Ascending aorta (tissue), 2 donors: ENCODE data around the gene ADGRA1. TPM values are rescaled to one million over a fixed set of nuclear protein-coding genes. Genes with fewer than 3 reads are reported as not detected.

Experiments
- DNase-seq, 2 donors: peaks; one replicate each; pipeline ENCODE4 v3.0.0-alpha.2; 2019; ENCODE audit warnings: low spot score in 2 of 2
- H3K27ac ChIP-seq, 2 donors: fragments of 200-600 bp; sonication (generic); one replicate each; pipeline ENCODE4 v1.5.1; 2016 to 2017; ENCODE audit warnings: mild to moderate bottlenecking in 1 of 2
- H3K27me3 ChIP-seq: fragments of 200-600 bp; sonication (generic); one replicate; pipeline ENCODE4 v1.5.1; 2017
- H3K36me3 ChIP-seq, 2 donors: fragments of 200-600 bp; sonication (generic); one replicate each; pipeline ENCODE4 v1.5.1; 2016
- H3K4me1 ChIP-seq, 2 donors: fragments of 200-600 bp; sonication (generic); one replicate each; pipeline ENCODE4 v1.5.1; 2016 to 2017; ENCODE audit warnings: mild to moderate bottlenecking in 1 of 2
- H3K4me3 ChIP-seq, 2 donors: fragments of 200-600 bp; sonication (generic); one replicate each; pipeline ENCODE4 v1.5.1; 2016 to 2017; ENCODE audit warnings: mild to moderate bottlenecking in 1 of 2
- H3K9me3 ChIP-seq, 2 donors: fragments of 200-600 bp; sonication (generic); one replicate each; pipeline ENCODE4 v1.5.1; 2016
- CTCF ChIP-seq, 3 experiments: fragments of 200-600 bp in 2 of 3; fragments of 450-650 bp in 1 of 3; sonication (generic) in 2 of 3; IDR thresholded peaks; one replicate each; pipeline ENCODE4 v1.5.1; 2016 to 2019; ENCODE audit warnings: antibody characterized with exemption in 3 of 3, mild to moderate bottlenecking in 1 of 3, moderate library complexity in 1 of 3
- intact Hi-C: fragments of 100-400 bp; cut with DNase I; formaldehyde crosslinking; loops from one replicate; pipeline ENCODE4 v1.15.1; 2023
- total RNA-seq: library from RNA; depleted of rRNA; stranded (reverse); fragments of >200 nt; gene quantifications from one replicate; pipeline ENCODE4 v1.1.0, GENCODE V29; 2016

Gene ADGRA1
- total RNA-seq, 1 donor from 2014 or later = not detected

DNA sequence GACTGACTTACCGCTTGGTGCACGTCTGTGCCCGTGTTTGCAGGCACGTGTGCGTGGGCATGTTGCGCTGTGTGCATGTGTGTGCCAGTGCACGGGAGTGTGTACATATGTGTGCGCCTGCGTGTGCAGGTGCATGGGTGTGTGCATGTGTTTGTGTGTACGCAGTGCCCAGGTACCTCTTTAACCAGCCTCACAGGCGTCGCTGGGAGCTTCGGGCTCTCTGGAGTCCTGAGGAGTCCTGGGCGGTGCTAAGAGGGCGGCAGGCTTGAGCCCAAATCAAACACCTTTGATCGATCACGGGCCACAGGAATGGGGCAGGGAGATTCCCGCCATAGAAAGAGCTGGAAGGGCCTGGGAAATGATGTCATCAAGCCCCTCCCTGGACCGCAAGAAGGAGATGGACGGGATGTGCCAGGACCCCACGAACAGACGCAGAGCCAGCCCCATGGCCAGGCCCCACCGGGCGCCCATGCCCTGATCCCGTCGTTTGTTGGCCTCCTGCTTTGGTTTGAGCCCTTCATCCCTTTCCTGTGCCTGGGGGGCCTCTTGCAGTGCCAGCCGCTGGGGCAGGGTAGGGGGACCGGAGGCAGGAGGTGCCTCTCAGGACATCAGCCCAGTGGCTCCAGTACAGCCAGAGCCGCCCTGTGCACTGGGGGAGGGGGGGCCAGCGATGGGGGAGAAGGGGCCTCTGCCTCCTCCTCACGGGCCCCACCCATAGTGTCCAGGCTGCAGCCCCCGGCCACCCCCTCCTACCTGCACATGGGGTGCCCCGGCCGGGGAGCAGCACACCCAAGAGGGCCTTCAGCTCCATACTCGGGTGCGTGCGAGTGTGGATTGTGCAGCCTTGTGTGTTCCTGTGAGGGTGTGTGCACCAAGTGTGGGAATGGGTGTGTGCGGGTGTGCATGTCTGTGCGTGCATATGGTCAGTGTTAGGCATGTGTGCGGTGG is 78.1 kb downstream of the ADGRA1 start:
- intact Hi-C loops = no loop called here
- no peak for DNase-seq
- H3K4me3 ChIP-seq = no peak overlapping the region
- no peak overlapping the region for H3K27ac ChIP-seq
- TF ChIP-seq CTCF (IDR thresholded peaks at IDR 0.05) = no peak
- H3K4me1 ChIP-seq = peaks cover under 1 to 4% of the 10 kb centered on the region in 2 donors
- no peaks in the 10 kb centered on the region for H3K36me3 ChIP-seq
- H3K9me3 ChIP-seq = no peaks in the 10 kb centered on the region
- H3K27me3 ChIP-seq = no peaks in the 10 kb centered on the region

DNA sequence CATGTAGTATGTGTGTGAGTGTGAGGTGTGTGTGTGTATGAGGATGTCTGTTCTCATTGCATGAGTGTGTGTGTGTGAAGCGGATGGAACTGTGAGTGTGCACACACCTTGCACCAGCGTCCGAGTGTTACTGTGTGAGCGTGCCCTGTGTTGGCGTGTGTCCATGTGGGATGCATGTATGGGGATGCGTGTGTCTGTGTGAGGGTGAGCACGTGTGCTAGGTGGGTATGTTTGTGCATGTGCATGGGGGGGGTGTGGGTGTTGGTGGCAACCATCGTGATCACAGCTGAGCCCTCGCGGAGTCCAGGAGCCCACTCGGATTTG is 78.7 kb downstream of the ADGRA1 start:
- no peak for DNase-seq
- Histone ChIP-seq H3K27ac (no peak overlapping the region), H3K9me3 (no peaks in the 10 kb centered on the region), H3K27me3 (no peaks in the 10 kb centered on the region), H3K36me3 (no peaks in the 10 kb centered on the region), H3K4me3 (no peak overlapping the region), H3K4me1 (peaks cover 0 to 2% of the 10 kb centered on the region in 2 donors)
- TF ChIP-seq CTCF (IDR thresholded peaks at IDR 0.05) = no peak
- intact Hi-C loops = no loop called here

DNA sequence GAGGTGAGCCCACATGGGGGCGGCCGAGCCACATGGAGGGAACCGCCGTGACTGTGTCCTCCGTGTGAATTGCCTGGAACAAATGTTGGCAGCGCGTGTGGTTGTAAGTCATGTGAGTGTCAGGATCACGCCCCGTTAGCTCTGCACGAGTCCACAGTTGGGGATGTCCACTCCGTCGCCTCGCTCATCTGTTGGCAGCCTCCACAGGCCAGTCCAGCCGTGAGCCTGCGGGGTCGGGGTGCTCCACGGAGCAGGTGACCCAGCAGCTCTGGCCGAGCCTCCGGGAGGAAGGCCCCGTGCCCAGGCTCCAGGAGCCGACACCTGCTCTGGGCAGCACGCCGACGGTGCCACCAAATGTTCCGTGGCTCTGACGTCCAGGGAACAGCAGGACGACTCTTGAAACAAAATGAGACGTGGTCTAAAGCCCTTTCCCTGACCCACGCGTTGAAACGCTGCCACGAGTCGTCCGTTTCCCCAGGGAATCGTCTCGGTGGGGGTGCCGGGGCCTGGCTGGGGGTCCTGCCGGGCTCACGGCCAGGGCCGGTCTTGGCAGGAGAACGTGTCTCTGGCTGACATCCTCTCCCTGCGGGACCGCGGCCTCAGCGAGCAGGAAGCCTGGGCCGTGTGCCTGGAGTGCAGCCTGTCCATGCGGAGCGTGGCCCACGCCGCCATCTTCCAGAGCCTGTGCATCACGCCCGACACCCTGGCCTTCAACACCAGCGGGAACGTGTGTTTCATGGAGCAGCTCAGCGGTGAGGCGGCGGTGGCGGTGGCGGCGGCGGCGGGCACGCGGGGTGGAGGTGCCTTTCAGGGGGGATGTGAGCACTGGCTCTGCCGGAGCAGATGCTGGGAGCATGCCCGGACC is 79.3 kb downstream of the ADGRA1 start:
- intact Hi-C loops = no loop called here
- no peak for TF ChIP-seq CTCF (IDR thresholded peaks at IDR 0.05)
- Histone ChIP-seq H3K27me3 (no peaks in the 10 kb centered on the region), H3K4me3 (no peak overlapping the region), H3K36me3 (no peaks in the 10 kb centered on the region), H3K9me3 (no peaks in the 10 kb centered on the region), H3K27ac (no peak overlapping the region), H3K4me1 (no peaks in the 10 kb centered on the region)
- no peak for DNase-seq

GRCh38 chr10:133167693-133168616 is 80.2 kb downstream of the ADGRA1 start:
- Histone ChIP-seq H3K9me3 (no peaks in the 10 kb centered on the region), H3K27me3 (no peaks in the 10 kb centered on the region), H3K36me3 (no peaks in the 10 kb centered on the region), H3K27ac (no peak overlapping the region), H3K4me1 (no peaks in the 10 kb centered on the region), H3K4me3 (no peak overlapping the region)
- intact Hi-C loops = no loop called here
- no peak for DNase-seq
- TF ChIP-seq CTCF (IDR thresholded peaks at IDR 0.05) = no peak

- Histone ChIP-seq H3K27ac (no peak overlapping the region), H3K4me1 (no peaks in the 10 kb centered on the region), H3K4me3 (no peak overlapping the region), H3K36me3 (no peaks in the 10 kb centered on the region), H3K9me3 (no peaks in the 10 kb centered on the region), H3K27me3 (no peaks in the 10 kb centered on the region)
- TF ChIP-seq CTCF (IDR thresholded peaks at IDR 0.05) = no peak
- no peak for DNase-seq
- intact Hi-C loops = no loop called here
Measured at GRCh38 chr10:133168617-133169031, 80.9 kb downstream of the ADGRA1 start.
